HepG2 (cell line): Measurements from ENCODE around the gene TSC22D2. TPM values are rescaled to one million over a fixed set of nuclear protein-coding genes. Genes with fewer than 3 reads are reported as not detected.

Experiments
- ATAC-seq: fragments of 200-7000 bp; cut with Tn5 transposase; 3 replicates; pipeline ENCODE4 v1.9.1; 2020; ENCODE audit warnings: mild to moderate bottlenecking, moderate library complexity
- BruUV-seq: library from RNA; stranded (reverse); fragments of 400-500 nt; replicated peaks from 2 replicates; lab custom pipeline; 2021; lab: Mats Ljungman, UMichigan
- CTCF ChIA-PET: fragments of 300-600 bp; formaldehyde crosslinking; extraction: SDS; loops from one replicate; lab custom pipeline; 2021; ENCODE audit warnings: low total read pairs, inconsistent platforms, low intra/inter-chr PET ratio; lab: Yijun Ruan, JAX
- POLR2A ChIA-PET: fragments of 350-600 bp; sonication (Branson Sonifier 250); formaldehyde crosslinking; loops from one replicate; lab custom pipeline; 2020; ENCODE audit warnings: antibody characterized with exemption, inconsistent platforms; lab: Yijun Ruan, JAX
- DNase-seq: peaks from one replicate; pipeline ENCODE4 v3.0.0-alpha.2; 2015; ENCODE audit warnings: low spot score
- FAIRE-seq: peaks from 3 replicates; lab custom pipeline; 2011; peaks lifted over from hg19 to GRCh38; lab: Jason Lieb, UNC
- H2AFZ ChIP-seq: one replicate; pipeline ENCODE4 v1.6.1; 2011; ENCODE audit warnings: low read length, inconsistent platforms
- H3K27ac ChIP-seq: fragments of 300-600 bp; 3 replicates; pipeline ENCODE4 v1.8.0; 2011; ENCODE audit warnings: mixed run types, mild to moderate bottlenecking, mixed read lengths, low read length, inconsistent platforms; ENCODE audit not compliant: insufficient read depth; ENCODE audit errors: extremely low read length
- H3K27me3 ChIP-seq, 2 experiments: fragments of 200-600 bp in 1 of 2; 2 replicates in 1 of 2; 3 replicates in 1 of 2; pipeline versions ENCODE4 v1.6.0 to v1.8.0; 2011; ENCODE audit warnings: low read length in 2 of 2, mild to moderate bottlenecking in 2 of 2, moderate library complexity in 2 of 2, inconsistent platforms in 1 of 2; ENCODE audit not compliant: insufficient read depth in 2 of 2, control insufficient read depth in 1 of 2
- H3K36me3 ChIP-seq, 2 experiments: fragments of 200-600 bp in 1 of 2; replicated peaks in 1 of 2; 2 replicates in 1 of 2; 3 replicates in 1 of 2; pipeline versions ENCODE4 v1.5.1 to v1.8.0; 2011; ENCODE audit warnings: low read length in 2 of 2, inconsistent platforms in 1 of 2; ENCODE audit not compliant: insufficient read depth in 2 of 2, control insufficient read depth in 1 of 2
- H3K4me1 ChIP-seq: 2 replicates; pipeline ENCODE4 v1.5.1; 2012; ENCODE audit warnings: low read length, inconsistent platforms; ENCODE audit not compliant: insufficient read depth
- H3K4me2 ChIP-seq: 2 replicates; pipeline ENCODE4 v1.6.0; 2011; ENCODE audit warnings: low read depth, low read length, inconsistent platforms
- H3K4me3 ChIP-seq, 3 experiments: fragments of 200-600 bp in 1 of 3; sonication (generic), shearing (Covaris generic) in 1 of 3; replicated peaks in 1 of 3; 2 replicates each; pipeline ENCODE4 v1.5.1; 2011 to 2016; ENCODE audit warnings: low read length in 3 of 3, inconsistent platforms in 2 of 3, low read depth in 2 of 3, mild to moderate bottlenecking in 2 of 3, control low read depth in 1 of 3, mixed read lengths in 1 of 3; ENCODE audit not compliant: insufficient read depth in 1 of 3
- H3K79me2 ChIP-seq: one replicate; pipeline ENCODE4 v1.6.1; 2011; ENCODE audit warnings: low read length, inconsistent platforms; ENCODE audit not compliant: insufficient read depth
- H3K9ac ChIP-seq: 2 replicates; pipeline ENCODE4 v1.6.0; 2011; ENCODE audit warnings: mild to moderate bottlenecking, low read depth, low read length, inconsistent platforms; ENCODE audit not compliant: insufficient read depth
- H3K9me3 ChIP-seq: 2 replicates; pipeline ENCODE4 v1.5.1; 2012; ENCODE audit warnings: mild to moderate bottlenecking, low read length
- H4K20me1 ChIP-seq: 2 replicates; pipeline ENCODE4 v1.6.0; 2011; ENCODE audit warnings: inconsistent platforms, mild to moderate bottlenecking, low read length, moderate library complexity; ENCODE audit not compliant: insufficient read depth
- CREB3 ChIP-seq: sonication (generic); formaldehyde crosslinking; IDR thresholded peaks from 2 replicates; pipeline ENCODE4 v1.5.0; 2020; ENCODE audit warnings: missing genetic modification reagents
- CREM ChIP-seq, 2 experiments: sonication (generic) in 1 of 2; formaldehyde crosslinking in 1 of 2; IDR thresholded peaks; 2 replicates each; pipeline versions ENCODE4 v1.4.0 to v1.6.1; 2016 to 2020; ENCODE audit warnings: antibody characterized with exemption in 1 of 2, mild to moderate bottlenecking in 1 of 2, missing genetic modification reagents in 1 of 2
- ISX ChIP-seq: sonication (generic); formaldehyde crosslinking; conservative IDR thresholded peaks from 2 replicates; pipeline ENCODE4 v1.5.0; 2020; ENCODE audit warnings: missing genetic modification reagents
- KLF15 ChIP-seq: sonication (generic); formaldehyde crosslinking; IDR thresholded peaks from 2 replicates; pipeline ENCODE4 v1.8.1; 2023; ENCODE audit warnings: borderline replicate concordance, mild to moderate bottlenecking, inconsistent platforms, missing genetic modification reagents, mixed read lengths
- PAXIP1 ChIP-seq: sonication (generic); formaldehyde crosslinking; conservative IDR thresholded peaks from 2 replicates; pipeline ENCODE4 v1.4.0; 2020; ENCODE audit warnings: mild to moderate bottlenecking, missing genetic modification reagents, moderate library complexity
- ZBTB42 ChIP-seq: sonication (generic); formaldehyde crosslinking; IDR thresholded peaks from 2 replicates; pipeline ENCODE4 v1.5.0; 2020; ENCODE audit warnings: mild to moderate bottlenecking, missing genetic modification reagents
- ZHX2 ChIP-seq, 2 experiments: sonication (generic) in 1 of 2; formaldehyde crosslinking in 1 of 2; IDR thresholded peaks; 2 replicates each; pipeline versions ENCODE4 v1.6.1 to v1.9.0; 2014 to 2022; ENCODE audit warnings: antibody characterized with exemption in 1 of 2, borderline replicate concordance in 1 of 2, inconsistent platforms in 1 of 2, low read depth in 1 of 2, missing genetic modification reagents in 1 of 2
- ZNF207 ChIP-seq: fragments of 450-650 bp; IDR thresholded peaks from 2 replicates; pipeline ENCODE4 v1.6.1; 2016; ENCODE audit warnings: antibody characterized with exemption, borderline replicate concordance
- ZNF704 ChIP-seq: sonication (generic); formaldehyde crosslinking; IDR thresholded peaks from 2 replicates; pipeline ENCODE4 v1.8.1; 2023; ENCODE audit warnings: mild to moderate bottlenecking, inconsistent platforms, moderate library complexity, missing genetic modification reagents, borderline replicate concordance
- ZSCAN31 ChIP-seq: sonication (generic); formaldehyde crosslinking; IDR thresholded peaks from 2 replicates; pipeline ENCODE4 v1.5.0; 2020; ENCODE audit warnings: low read depth, mild to moderate bottlenecking, missing genetic modification reagents
- WGBS: methylation state at CpG from one replicate; pipeline ENCODE4 v1.1.6; 2017; ENCODE audit warnings: low lambda C conversion rate; 5-methylcytosine and 5-hydroxymethylcytosine counted together
- in situ Hi-C: cut with HindIII; loops from 2 replicates; pipeline ENCODE4 v1.10.0; 2017; ENCODE audit warnings: low pct_unique_long_range_greater_than_20kb; ENCODE audit not compliant: extremely low pct_ligation_motif_present
- intact Hi-C: fragments of 100-400 bp; cut with micrococcal nuclease; formaldehyde crosslinking; loops from one replicate; pipeline ENCODE4 v1.10.0; 2022; ENCODE audit not compliant: unreplicated experiment
- polyA plus RNA-seq, 8 experiments: library from polyadenylated mRNA; depleted of rRNA in 3 of 8; stranded (reverse) in 7 of 8; unstranded in 1 of 8; fragments of >200 nt; fragmentation: Illumina TruSeq in 4 of 8; extraction: Trizol in 4 of 8; gene quantifications; 2 replicates each; pipeline versions ENCODE4 v1.2.1 to v1.2.3, GENCODE V29; 2011 to 2016; ENCODE audit warnings: low read depth in 4 of 8, missing spikeins in 1 of 8, mixed read lengths in 1 of 8; ENCODE audit not compliant: insufficient read depth in 1 of 8
- total RNA-seq, 5 experiments: library from RNA; depleted of rRNA; stranded (reverse); fragments of >200 nt; fragmentation: Illumina TruSeq; extraction: Trizol; gene quantifications; 2 replicates each; pipeline ENCODE4 v1.2.3, GENCODE V29; 2016; ENCODE audit warnings: low read depth in 1 of 5

TSC22D2 gene
- total and polyA plus RNA-seq, 2 of the 13 experiments (the other 11 are each of a cell fraction or from before 2014, with no cell fraction given), result 4.6 to 8.2 TPM

GRCh38 chr3:150409125-150409511 is 1.0 kb downstream of the TSC22D2 start:
- TSS peak; percentile 42 for BruUV-seq
- Histone ChIP-seq H3K9me3 (no peaks in the 10 kb centered on the region), H3K36me3 (no peaks in the 10 kb centered on the region), H3K9ac (peak overlapping the region; percentile 90), H3K79me2 (peaks cover 50% of the 10 kb centered on the region), H3K27ac (peak overlapping the region; percentile 99), H3K4me1 (peaks cover 13% of the 10 kb centered on the region), H2AFZ (no peak overlapping the region), H3K4me3 (peak overlapping the region; percentile 89 to 97 (median 90)), H3K4me2 (peak overlapping the region; percentile 89), H4K20me1 (peaks cover 47% of the 10 kb centered on the region), H3K27me3 (no peaks in the 10 kb centered on the region; a peak in 1 of 5 replicates)
- FAIRE-seq (no peak), ATAC-seq (peak; percentile 20), DNase-seq (no peak)
- ChIA-PET CTCF (no interaction called here), POLR2A (interaction anchor here (0.7 to 2.3 kb wide), 10 partner anchors 8 to 769 kb away, joined by 3 to 10 read pairs (median 4); partner anchors contain the start of genes EIF2A, PFN2, SERP1 and SIAH2)
- in situ Hi-C loops, result no loop called here
- WGBS, result 0% methylated on average over 9 of the region's 30 CpGs
- intact Hi-C loops, result loop anchor here (2.0 to 10.0 kb wide), 3 partner anchors 36 to 356 kb away; partner anchors contain the start of gene SIAH2
- TF ChIP-seq ZHX2 (IDR thresholded peaks at IDR 0.05; ENCODE audit: low read depth) (no peak), ZHX2 (CRISPR knock-in tag; IDR thresholded peaks at IDR 0.05; ENCODE audit: borderline replicate concordance) (peak; percentile 46; the same call in 1 of the 2 replicates), CREB3 (CRISPR knock-in tag) (peak; percentile 75; the same call in 1 of the 2 replicates), ZSCAN31 (CRISPR knock-in tag) (no peak), ZBTB42 (CRISPR knock-in tag) (peak; percentile 50; the same call in 1 of the 2 replicates), ISX (CRISPR knock-in tag) (0 out of 2 replicates have a peak, but pooled peaks have one; percentile 41), ZNF207 (no peak), ZNF704 (CRISPR knock-in tag) (peak; percentile 13; the same call in 1 of the 2 replicates), CREM (IDR thresholded peaks at IDR 0.05) (no peak), CREM (CRISPR knock-in tag; IDR thresholded peaks at IDR 0.05) (no peak), KLF15 (no peak), PAXIP1 (CRISPR knock-in tag) (0 out of 2 replicates have a peak, but pooled peaks have one; percentile 10)
